ENCODE data around the gene COLEC12. TPM values are rescaled to one million over a fixed set of nuclear protein-coding genes. Genes with fewer than 3 reads are reported as not detected.

The COLEC12 gene
- total and polyA plus RNA-seq, 2 donors (not counting 3 experiments of a cell fraction or from before 2014, with no cell fraction given), result 8.0 to 17.1 TPM

- BruUV-seq (replicated peaks), result no TSS peak
- no peaks in the 10 kb centered on the region for H3K9me1 ChIP-seq (replicated peaks; ENCODE audit: control insufficient read depth, extremely low read depth, insufficient read depth, low read length)
- H3K4me1 ChIP-seq (ENCODE audit: control insufficient read depth, extremely low read depth, insufficient read depth, low read length), result peaks cover 12% of the 10 kb centered on the region
- POLR2A ChIA-PET, result no interaction called here
- peaks cover 0 to 2% of the 10 kb centered on the region in 2 experiments for H3K27me3 ChIP-seq (ENCODE audit: control insufficient read depth in 2 of 2, insufficient read depth in 2 of 2, low read length in 2 of 2)
- no peak for FAIRE-seq
- no peak for DNase-seq (ENCODE audit: low read depth, low spot score)
- no peak overlapping the region for H3K4me3 ChIP-seq (replicated peaks in 1 of 3; ENCODE audit: insufficient read depth in 1 of 3, low read depth in 1 of 3, low read length in 3 of 3)
- no peaks in the 10 kb centered on the region for H3K9me3 ChIP-seq (replicated peaks; ENCODE audit: control insufficient read depth, insufficient read depth, low read length)
- dilution Hi-C loops (cut with MboI; ENCODE audit: extremely low pct_ligation_motif_present, low sequenced_read_pairs) (no loop called here), intact Hi-C loops (cut with micrococcal nuclease) (no loop called here)
- H2AFZ ChIP-seq (ENCODE audit: low read depth, low read length), result no peak overlapping the region
- no peaks in the 10 kb centered on the region for H3K79me2 ChIP-seq (ENCODE audit: control insufficient read depth, insufficient read depth, low read length)
- H3K36me3 ChIP-seq (ENCODE audit: control insufficient read depth in 2 of 2, extremely low read depth in 1 of 2, insufficient read depth in 2 of 2, low read length in 2 of 2), result peaks cover 0 to 2% of the 10 kb centered on the region in 2 experiments
- CTCF ChIA-PET, result no interaction called here
- H3K4me2 ChIP-seq (ENCODE audit: insufficient read depth, low read length), result no peak overlapping the region
- no peak overlapping the region for H3K9ac ChIP-seq (replicated peaks; ENCODE audit: extremely low read depth, insufficient read depth, low read length)
- TF ChIP-seq MYC (IDR thresholded peaks at IDR 0.05; ENCODE audit: low read depth, low read length) (no peak), FOS (IDR thresholded peaks at IDR 0.05; ENCODE audit: borderline replicate concordance, insufficient read depth, low read length) (no peak), CTCF (IDR thresholded peaks at IDR 0.05; ENCODE audit: extremely low read depth in 1 of 2, insufficient read depth in 1 of 2, low read depth in 1 of 2, low read length in 2 of 2) (no peak), MAX (IDR thresholded peaks at IDR 0.05; ENCODE audit: insufficient read depth, insufficient read length) (no peak), POLR2AphosphoS5 (IDR thresholded peaks at IDR 0.05; ENCODE audit: insufficient read depth, low read depth, low read length) (no peak), GATA2 (IDR thresholded peaks at IDR 0.05; ENCODE audit: insufficient read depth, insufficient read length, low read depth, low read length) (no peak), POLR2A (IDR thresholded peaks at IDR 0.05; ENCODE audit: low read depth, low read length) (no peak), EZH2 (IDR thresholded peaks at IDR 0.05; ENCODE audit: borderline replicate concordance, low read depth, low read length, severe bottlenecking) (no peak), JUN (IDR thresholded peaks at IDR 0.05; ENCODE audit: borderline replicate concordance, insufficient read depth, insufficient read length, low read depth) (no peak)
- no peak overlapping the region for H3K27ac ChIP-seq (ENCODE audit: insufficient read depth, low read depth, low read length)
- H4K20me1 ChIP-seq (replicated peaks; ENCODE audit: control insufficient read depth, extremely low read depth, insufficient read depth, low read length), result no peaks in the 10 kb centered on the region
Measured at GRCh38 chr18:452816-453215, 47.7 kb downstream of the COLEC12 start.
